Calu3 (cell line): ENCODE results near the gene ALLC. TPM values are rescaled to one million over a fixed set of nuclear protein-coding genes. Genes with fewer than 3 reads are reported as not detected.

ENCODE experiments used
- BruUV-seq: library from RNA; stranded (reverse); fragments of 400-500 nt; replicated peaks from 2 replicates; lab custom pipeline; 2021; lab: Mats Ljungman, UMichigan
- CTCF ChIA-PET: fragments of 300-600 bp; sonication (Branson Sonifier 250); formaldehyde crosslinking; loops from one replicate; lab custom pipeline; 2022; ENCODE audit warnings: antibody characterized with exemption; lab: Charles Lee
- DNase-seq: peaks from one replicate; pipeline ENCODE4 v3.0.0; 2022
- H3K27ac Mint-ChIP-seq: one replicate; pipeline ENCODE4 v1.8.0; 2022; ENCODE audit warnings: mixed read lengths; ENCODE audit not compliant: unreplicated experiment
- H3K27me3 Mint-ChIP-seq: one replicate; pipeline ENCODE4 v1.8.0; 2022; ENCODE audit warnings: mixed read lengths; ENCODE audit not compliant: unreplicated experiment
- H3K36me3 Mint-ChIP-seq: one replicate; pipeline ENCODE4 v1.8.0; 2022; ENCODE audit warnings: mild to moderate bottlenecking, moderate library complexity, mixed read lengths; ENCODE audit not compliant: insufficient read depth, unreplicated experiment
- H3K4me1 Mint-ChIP-seq: one replicate; pipeline ENCODE4 v1.8.0; 2022; ENCODE audit warnings: mild to moderate bottlenecking, low read depth, mixed read lengths; ENCODE audit not compliant: unreplicated experiment
- H3K4me3 Mint-ChIP-seq: one replicate; pipeline ENCODE4 v1.8.0; 2022; ENCODE audit warnings: mild to moderate bottlenecking, low read depth, moderate library complexity, mixed read lengths; ENCODE audit not compliant: unreplicated experiment
- H3K9me3 Mint-ChIP-seq: one replicate; pipeline ENCODE4 v1.8.0; 2022; ENCODE audit warnings: low read depth, mixed read lengths; ENCODE audit not compliant: unreplicated experiment
- intact Hi-C: fragments of 100-400 bp; cut with micrococcal nuclease; formaldehyde crosslinking; loops from one replicate; pipeline ENCODE4 v1.10.0; 2022; ENCODE audit not compliant: unreplicated experiment
- total RNA-seq: library from RNA; stranded (reverse); gene quantifications from 2 replicates; pipeline ENCODE4 v1.2.3, GENCODE V29; 2022
- TF ChIP-seq, protein P1 (sequence below): fragments of 200-600 bp; IDR thresholded peaks from one replicate; pipeline ENCODE4 v1.8.0; 2022; ENCODE audit warnings: antibody characterized with exemption; ENCODE audit not compliant: unreplicated experiment

The ALLC gene
- total RNA-seq, 1 experiment from 2014 or later: not detected

- no peak overlapping the region for H3K27ac Mint-ChIP-seq
- CTCF ChIA-PET: no interaction called here
- peaks cover 9% of the 10 kb centered on the region for H3K4me1 Mint-ChIP-seq
- no peaks in the 10 kb centered on the region for H3K27me3 Mint-ChIP-seq
- H3K9me3 Mint-ChIP-seq: peaks cover 7% of the 10 kb centered on the region
- no peaks in the 10 kb centered on the region for H3K36me3 Mint-ChIP-seq
- intact Hi-C loops: no loop called here
- TF ChIP-seq, protein P1, sequence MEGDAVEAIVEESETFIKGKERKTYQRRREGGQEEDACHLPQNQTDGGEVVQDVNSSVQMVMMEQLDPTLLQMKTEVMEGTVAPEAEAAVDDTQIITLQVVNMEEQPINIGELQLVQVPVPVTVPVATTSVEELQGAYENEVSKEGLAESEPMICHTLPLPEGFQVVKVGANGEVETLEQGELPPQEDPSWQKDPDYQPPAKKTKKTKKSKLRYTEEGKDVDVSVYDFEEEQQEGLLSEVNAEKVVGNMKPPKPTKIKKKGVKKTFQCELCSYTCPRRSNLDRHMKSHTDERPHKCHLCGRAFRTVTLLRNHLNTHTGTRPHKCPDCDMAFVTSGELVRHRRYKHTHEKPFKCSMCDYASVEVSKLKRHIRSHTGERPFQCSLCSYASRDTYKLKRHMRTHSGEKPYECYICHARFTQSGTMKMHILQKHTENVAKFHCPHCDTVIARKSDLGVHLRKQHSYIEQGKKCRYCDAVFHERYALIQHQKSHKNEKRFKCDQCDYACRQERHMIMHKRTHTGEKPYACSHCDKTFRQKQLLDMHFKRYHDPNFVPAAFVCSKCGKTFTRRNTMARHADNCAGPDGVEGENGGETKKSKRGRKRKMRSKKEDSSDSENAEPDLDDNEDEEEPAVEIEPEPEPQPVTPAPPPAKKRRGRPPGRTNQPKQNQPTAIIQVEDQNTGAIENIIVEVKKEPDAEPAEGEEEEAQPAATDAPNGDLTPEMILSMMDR: no peak
- DNase-seq: no peak
- H3K4me3 Mint-ChIP-seq: no peak overlapping the region
- BruUV-seq: no TSS peak
These were observed 6.1 kb downstream of the ALLC start for GRCh38 chr2:3664118-3664517.

- DNase-seq: no peak
- Mint-ChIP-seq H3K4me1 (peaks cover 9% of the 10 kb centered on the region), H3K36me3 (peaks cover 3% of the 10 kb centered on the region), H3K9me3 (peaks cover 7% of the 10 kb centered on the region), H3K27me3 (no peaks in the 10 kb centered on the region), H3K27ac (no peak overlapping the region), H3K4me3 (no peak overlapping the region)
- CTCF ChIA-PET: interaction anchor here (0.7 to 0.9 kb wide), 2 partner anchors 20 to 80 kb away, joined by 4 to 6 read pairs; no protein-coding TSS in a partner anchor
- no TSS peak for BruUV-seq
- TF ChIP-seq, protein P1: no peak
- intact Hi-C loops: no loop called here
These were observed 6.9 kb downstream of the ALLC start for GRCh38 chr2:3664925-3665324.

GRCh38 chr2:3665886-3666612, 8.0 kb downstream of the ALLC start:
- Mint-ChIP-seq H3K4me1 (no peaks in the 10 kb centered on the region), H3K9me3 (peaks cover 2% of the 10 kb centered on the region), H3K4me3 (no peak overlapping the region), H3K27ac (no peak overlapping the region), H3K36me3 (peaks cover 3% of the 10 kb centered on the region), H3K27me3 (no peaks in the 10 kb centered on the region)
- no TSS peak for BruUV-seq
- TF ChIP-seq, protein P1: no peak
- CTCF ChIA-PET: no interaction called here
- intact Hi-C loops: no loop called here
- no peak for DNase-seq

DNA sequence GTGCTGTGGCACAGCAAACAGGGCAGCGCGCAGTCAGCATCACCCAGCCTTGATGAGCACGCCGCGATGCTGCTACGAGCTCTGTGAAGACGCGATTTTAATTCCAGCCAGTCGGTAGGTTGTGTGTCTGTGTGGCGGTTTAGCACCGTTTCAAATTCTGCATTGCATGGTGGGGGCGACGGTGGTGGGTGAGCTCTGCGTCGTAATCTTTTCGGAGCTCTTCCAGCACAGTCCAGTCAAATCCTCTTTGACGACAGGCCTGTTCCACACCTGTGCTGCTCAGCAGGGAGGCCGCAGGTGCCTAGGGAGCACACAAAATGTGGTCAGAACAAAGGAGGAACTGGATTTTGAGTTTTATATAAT, 8.6 kb downstream of the ALLC start:
- intact Hi-C loops: no loop called here
- H3K27ac Mint-ChIP-seq: no peak overlapping the region
- DNase-seq: no peak
- H3K4me3 Mint-ChIP-seq: no peak overlapping the region
- CTCF ChIA-PET: no interaction called here
- no peaks in the 10 kb centered on the region for H3K27me3 Mint-ChIP-seq
- H3K36me3 Mint-ChIP-seq: peaks cover 3% of the 10 kb centered on the region
- BruUV-seq: no TSS peak
- TF ChIP-seq, protein P1: no peak
- H3K4me1 Mint-ChIP-seq: no peaks in the 10 kb centered on the region
- peaks cover 2% of the 10 kb centered on the region for H3K9me3 Mint-ChIP-seq
